GM19025 (cell line): ENCODE measurements around the gene YY2.
"Not testable (repeated sequence)": the region's sequence is repeated elsewhere in the genome, so short reads cannot be mapped to it uniquely, and the experiment has no call there.

Experiments used
- ATAC-seq: cut with Tn5 transposase; IDR thresholded peaks from one replicate; pipeline ENCODE4 v1.9.1; 2021; ENCODE audit warnings: mild to moderate bottlenecking, low read depth, moderate library complexity; ENCODE audit not compliant: unreplicated experiment

YY2 gene

GRCh38 chrX:21855937-21856415 lies at the start of gene YY2:
Gene YY2, plus strand, starts transcription at chrX:21855987. Its CDS starts 498 bp downstream, at chrX:21856485.
- no peak for ATAC-seq

DNA sequence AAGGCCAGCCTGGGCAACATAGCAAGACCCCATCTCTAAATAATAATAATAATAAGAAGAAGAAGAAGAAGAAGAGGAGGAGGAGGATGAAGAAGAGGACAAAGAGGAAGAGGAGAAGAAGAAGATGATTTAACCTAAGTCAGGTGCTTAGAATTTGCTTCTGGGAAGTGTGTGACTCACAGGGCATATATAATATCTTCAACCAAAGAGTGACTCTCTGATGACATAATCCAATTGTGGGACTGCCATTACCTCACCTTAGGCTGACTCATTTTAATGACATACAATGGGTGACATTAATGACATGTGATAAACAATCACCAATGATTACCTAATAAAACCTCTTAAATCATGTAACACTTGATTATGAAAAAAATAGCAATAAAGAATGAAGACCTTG lies 49.1 kb upstream of the YY2 start:
- no peak for ATAC-seq

GRCh38 chrX:21811832-21812231 lies 44.0 kb upstream of the YY2 start:
- no peak for ATAC-seq

GRCh38 chrX:21812628-21813027 lies 43.2 kb upstream of the YY2 start:
- no peak for ATAC-seq

DNA sequence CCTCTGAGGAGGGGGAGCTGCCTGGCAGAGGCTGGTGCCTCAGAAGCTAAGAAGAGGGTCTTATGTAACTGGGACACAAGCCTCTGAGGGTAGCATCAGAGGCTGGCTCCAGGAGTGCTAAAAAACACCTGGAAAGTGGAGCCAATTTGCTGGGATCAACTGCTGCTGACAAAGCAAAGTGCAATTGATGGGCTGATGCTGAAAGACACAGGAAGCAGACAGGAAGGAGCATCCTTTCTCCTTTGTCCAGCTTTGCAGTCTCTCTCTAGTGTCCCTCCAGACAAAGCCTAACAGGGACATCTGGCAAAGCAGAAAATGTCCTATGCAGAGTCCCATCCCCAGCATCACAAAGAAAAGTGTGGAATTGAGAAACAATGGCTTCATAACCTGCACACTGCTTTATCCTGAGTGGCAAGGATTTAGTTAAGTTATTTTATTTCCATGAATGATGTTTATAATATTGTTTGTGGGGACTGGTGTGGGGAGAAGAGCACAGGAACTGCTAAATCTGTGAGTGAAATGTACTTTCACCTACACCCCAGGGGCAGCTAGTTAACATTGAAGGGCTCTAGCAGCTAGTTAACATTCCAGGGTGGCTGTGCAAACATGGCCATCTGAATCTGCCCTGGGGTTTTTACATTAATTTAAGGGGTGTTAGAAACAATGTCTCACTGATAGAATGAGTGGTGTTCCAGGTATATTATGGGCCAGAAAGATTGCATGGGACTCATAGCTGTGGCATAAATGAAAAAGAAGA lies 42.0 kb upstream of the YY2 start:
- ATAC-seq, result no peak

DNA sequence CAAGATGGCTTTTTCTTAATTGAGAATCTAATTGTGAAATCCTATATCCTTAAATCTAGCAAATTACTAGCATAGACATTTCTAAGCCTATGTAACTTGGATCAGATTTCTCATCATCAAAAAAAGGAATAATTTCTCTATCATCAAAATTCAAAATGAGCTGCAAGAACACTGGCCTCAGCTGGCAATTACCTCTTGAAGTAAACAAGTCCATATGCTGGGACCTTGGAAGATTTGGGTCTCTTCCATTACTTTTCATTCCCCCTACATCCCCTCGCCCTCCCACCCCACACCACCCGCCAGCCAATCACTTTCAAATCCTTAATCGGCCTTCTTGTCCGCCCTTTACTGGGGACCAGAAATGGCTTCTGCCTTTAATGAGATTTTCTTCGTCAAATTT lies 39.7 kb upstream of the YY2 start:
- ATAC-seq, result no peak

DNA sequence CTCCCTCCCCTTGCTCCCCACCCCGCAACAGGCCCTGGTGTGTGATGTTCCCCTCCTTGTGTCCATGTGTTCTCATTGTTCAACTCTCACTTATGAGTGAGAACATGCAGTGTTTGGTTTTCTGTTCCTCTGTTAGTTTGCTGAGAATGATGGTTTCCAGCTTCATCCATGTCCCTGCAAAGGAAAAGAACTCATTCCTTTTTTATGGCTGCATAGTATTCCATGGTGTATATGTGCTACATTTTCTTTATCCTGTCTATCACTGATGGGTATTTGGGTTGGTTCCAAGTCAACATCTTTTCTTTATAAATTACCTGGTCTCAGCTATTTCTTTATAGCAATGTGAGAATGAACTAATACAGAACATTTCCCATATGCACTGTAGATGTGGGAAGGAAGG lies 35.6 kb upstream of the YY2 start:
- not testable (repeated sequence) for ATAC-seq

- ATAC-seq, result no peak
Measured at GRCh38 chrX:21821875-21822274, 33.9 kb upstream of the YY2 start.

DNA sequence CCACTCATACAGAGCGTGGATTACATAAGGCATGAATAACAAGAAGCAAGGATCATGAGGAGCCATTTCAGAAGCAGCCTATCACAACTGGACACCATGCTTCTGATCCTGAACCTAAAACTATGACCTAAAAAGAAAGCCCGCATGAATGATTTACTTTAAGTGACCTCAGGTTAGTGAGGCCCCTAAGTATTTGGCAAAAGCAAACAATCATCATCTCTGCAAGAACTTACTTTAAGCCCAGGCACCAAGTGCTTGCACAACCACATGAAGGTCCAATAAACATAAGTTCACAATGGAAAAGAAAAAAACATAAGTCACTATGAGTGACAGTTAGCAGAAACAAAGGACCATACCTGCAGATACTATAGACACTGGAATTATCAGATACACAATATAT lies 24.3 kb upstream of the YY2 start:
- no peak for ATAC-seq

GRCh38 chrX:21837056-21837455 lies 18.7 kb upstream of the YY2 start:
- no peak for ATAC-seq

DNA sequence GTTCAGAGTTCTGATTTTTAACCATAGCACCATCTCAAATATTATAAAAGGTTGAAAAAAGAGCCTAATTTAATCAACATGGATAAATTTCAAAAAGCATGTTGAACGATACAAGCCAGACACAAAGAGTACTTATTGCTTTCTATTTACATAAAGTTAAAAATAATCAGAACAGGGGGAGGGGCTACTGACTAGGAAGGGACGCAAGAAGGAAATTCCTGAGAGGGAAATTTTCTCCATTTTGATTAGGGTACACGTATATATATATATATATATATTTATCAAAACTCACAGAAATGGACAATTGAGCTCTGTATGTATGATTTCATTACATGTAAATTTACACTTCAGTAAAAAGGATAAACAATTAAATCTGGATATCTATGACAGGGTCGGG lies 16.9 kb upstream of the YY2 start:
- ATAC-seq, result no peak

GRCh38 chrX:21839334-21840192 lies 16.2 kb upstream of the YY2 start, which contains the start of gene MBTPS2:
Gene MBTPS2, plus strand, starts transcription at chrX:21839617. Its CDS starts 118 bp downstream, at chrX:21839735.
- ATAC-seq, result peak; percentile 82

- peak; percentile 9 for ATAC-seq
Measured at GRCh38 chrX:21840193-21840545, 15.6 kb upstream of the YY2 start.

GRCh38 chrX:21843179-21843578 lies 12.6 kb upstream of the YY2 start:
- ATAC-seq, result no peak

GRCh38 chrX:21845096-21845495 lies 10.7 kb upstream of the YY2 start:
- no peak for ATAC-seq

DNA sequence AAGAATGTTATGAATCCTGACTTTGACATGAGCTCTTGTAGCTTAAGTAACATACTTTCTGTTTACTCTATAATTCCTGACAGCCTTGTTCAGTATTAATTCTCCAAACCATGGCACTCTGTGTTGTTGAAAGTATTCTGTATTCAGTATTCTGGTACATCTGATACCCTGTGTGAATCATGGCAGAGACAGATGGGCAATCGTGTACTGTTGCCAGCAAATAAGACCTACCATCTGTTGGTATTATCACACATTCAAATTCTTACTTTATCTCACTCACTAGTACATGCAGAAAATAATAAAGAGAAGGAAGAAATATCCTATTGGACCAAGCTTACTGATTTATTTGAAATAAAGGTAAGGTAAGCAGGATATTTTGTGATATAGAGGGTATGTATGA lies 8.4 kb upstream of the YY2 start:
- ATAC-seq, result no peak

DNA sequence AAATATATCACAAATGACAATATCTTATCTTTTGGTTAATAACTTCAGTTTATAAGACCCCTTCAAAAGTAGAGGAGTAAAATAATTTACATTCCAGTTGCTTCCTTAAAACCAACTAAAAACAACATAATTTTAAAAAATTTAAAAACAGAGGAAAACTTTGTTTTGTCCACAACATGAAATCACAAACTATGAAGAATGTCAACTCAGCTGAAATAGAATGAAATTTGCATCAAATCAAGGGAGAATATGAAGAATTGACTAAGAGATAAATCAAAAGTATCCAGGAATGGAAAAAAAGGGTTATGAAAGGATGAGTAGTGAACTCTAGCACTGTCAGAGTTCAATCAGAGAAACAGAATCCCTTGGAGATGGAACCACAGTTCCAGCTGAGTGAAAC lies 2.2 kb upstream of the YY2 start:
- ATAC-seq, result no peak

- no peak for ATAC-seq
Measured at GRCh38 chrX:21856504-21856903, 717 bp downstream of the YY2 start.

GRCh38 chrX:21863241-21863640 lies 7.5 kb downstream of the YY2 start:
- ATAC-seq, result no peak

- ATAC-seq, result no peak
Measured at GRCh38 chrX:21865436-21865835, 9.6 kb downstream of the YY2 start.

GRCh38 chrX:21870494-21870893 lies 14.7 kb downstream of the YY2 start:
- no peak for ATAC-seq
